ENCODE results near the gene HDAC5. TPM values are rescaled to one million over a fixed set of nuclear protein-coding genes. Genes with fewer than 3 reads are reported as not detected.

Gene HDAC5
- polyA plus RNA-seq, 3 donors, result 16.1 to 93.6 (median 24.7) TPM

DNA sequence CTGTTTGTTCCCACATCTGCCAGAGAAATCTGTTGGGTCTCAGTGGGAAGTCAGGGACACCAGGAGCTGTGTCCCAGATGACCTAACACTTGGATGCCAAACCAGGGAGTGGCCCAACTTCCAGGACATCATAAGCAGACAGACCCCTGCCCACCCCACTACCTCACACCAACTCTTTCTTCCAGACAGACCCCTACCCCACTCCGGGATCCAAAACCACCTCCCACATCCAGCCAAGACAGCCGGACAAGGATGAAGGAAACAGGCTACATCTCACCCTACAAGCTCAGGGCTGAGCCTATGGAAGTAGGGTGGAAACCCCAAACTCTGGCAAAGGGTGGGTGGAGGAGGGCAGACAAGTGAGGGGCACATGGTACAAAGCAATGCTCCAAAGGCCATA, 3.6 kb downstream of the HDAC5 start:
- Mint-ChIP-seq H3K9me3 (no peaks in the 10 kb centered on the region), H3K36me3 (peaks cover 48% of the 10 kb centered on the region in 2 donors), H3K27ac (no peak overlapping the region), H3K4me1 (peaks cover 29% of the 10 kb centered on the region), H3K27me3 (ENCODE audit: low read depth in 3 of 3) (peaks cover 0 to 1% (median 1%) of the 10 kb centered on the region in 3 donors), H3K4me3 (no peak overlapping the region)
- Histone ChIP-seq H2AFZ (ENCODE audit: insufficient read depth, low read depth, low read length, poor library complexity, severe bottlenecking) (no peak overlapping the region), H3K9ac (ENCODE audit: insufficient read depth, low read length, poor library complexity, severe bottlenecking) (no peak overlapping the region), H4K20me1 (ENCODE audit: insufficient read depth, low read length) (peaks cover 81% of the 10 kb centered on the region), H3K36me3 (replicated peaks in 1 of 2; ENCODE audit: control insufficient read depth in 1 of 2, insufficient read depth in 2 of 2, low read length in 2 of 2) (peaks cover 18 to 40% of the 10 kb centered on the region in 2 donors), H3K79me2 (ENCODE audit: insufficient read depth, low read length) (peaks cover 51% of the 10 kb centered on the region), H3K27me3 (ENCODE audit: control insufficient read depth in 2 of 2, insufficient read depth in 2 of 2, low read length in 2 of 2) (no peaks in the 10 kb centered on the region), H3K4me2 (replicated peaks; ENCODE audit: extremely low read depth, low read length, poor library complexity, severe bottlenecking) (no peak overlapping the region), H3K4me3 (replicated peaks in 1 of 3; ENCODE audit: low read depth in 2 of 3, low read length in 3 of 3) (no peak overlapping the region), H3K27ac (ENCODE audit: low read depth in 1 of 2, low read length in 2 of 2) (no peak overlapping the region), H3K9me3 (replicated peaks in 1 of 2; ENCODE audit: control insufficient read depth in 1 of 2, insufficient read depth in 1 of 2, low read length in 2 of 2) (no peaks in the 10 kb centered on the region), H3K4me1 (ENCODE audit: control insufficient read depth in 1 of 2, insufficient read depth in 2 of 2, low read length in 2 of 2) (peaks cover 21 to 26% of the 10 kb centered on the region in 2 donors)
- TF ChIP-seq, protein P1, sequence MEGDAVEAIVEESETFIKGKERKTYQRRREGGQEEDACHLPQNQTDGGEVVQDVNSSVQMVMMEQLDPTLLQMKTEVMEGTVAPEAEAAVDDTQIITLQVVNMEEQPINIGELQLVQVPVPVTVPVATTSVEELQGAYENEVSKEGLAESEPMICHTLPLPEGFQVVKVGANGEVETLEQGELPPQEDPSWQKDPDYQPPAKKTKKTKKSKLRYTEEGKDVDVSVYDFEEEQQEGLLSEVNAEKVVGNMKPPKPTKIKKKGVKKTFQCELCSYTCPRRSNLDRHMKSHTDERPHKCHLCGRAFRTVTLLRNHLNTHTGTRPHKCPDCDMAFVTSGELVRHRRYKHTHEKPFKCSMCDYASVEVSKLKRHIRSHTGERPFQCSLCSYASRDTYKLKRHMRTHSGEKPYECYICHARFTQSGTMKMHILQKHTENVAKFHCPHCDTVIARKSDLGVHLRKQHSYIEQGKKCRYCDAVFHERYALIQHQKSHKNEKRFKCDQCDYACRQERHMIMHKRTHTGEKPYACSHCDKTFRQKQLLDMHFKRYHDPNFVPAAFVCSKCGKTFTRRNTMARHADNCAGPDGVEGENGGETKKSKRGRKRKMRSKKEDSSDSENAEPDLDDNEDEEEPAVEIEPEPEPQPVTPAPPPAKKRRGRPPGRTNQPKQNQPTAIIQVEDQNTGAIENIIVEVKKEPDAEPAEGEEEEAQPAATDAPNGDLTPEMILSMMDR (IDR thresholded peaks at IDR 0.05), result no peak
- no CpG with 5 or more reads among the region's 2 CpGs for WGBS (ENCODE audit: insufficient coverage)
- intact Hi-C loops (cut with micrococcal nuclease), result loop anchor here in 1 of 2 donors (10.0 kb wide), 1 partner anchor 205 kb away; the partner anchor contains the start of gene SLC25A39
- DNase-seq, result no peak

DNA sequence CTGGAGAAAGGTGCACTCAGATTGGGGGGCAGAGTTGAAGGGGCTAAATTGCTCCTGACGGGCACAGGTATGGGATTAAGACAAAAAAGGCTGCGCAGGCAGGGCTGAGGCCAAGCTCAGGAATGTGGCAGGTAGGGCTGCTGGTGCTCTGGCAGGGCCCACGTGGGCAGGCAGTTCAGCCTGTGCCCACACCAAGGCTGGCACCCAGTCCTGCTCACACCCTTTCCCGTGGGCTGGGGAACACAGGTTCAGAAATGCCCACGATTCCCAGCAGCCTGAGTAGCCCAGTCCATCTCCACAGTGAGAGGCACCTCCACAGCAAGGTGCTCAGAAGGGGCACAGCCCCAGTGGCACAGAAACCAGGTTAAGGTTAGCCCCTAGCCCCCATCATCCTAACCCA, 4.4 kb downstream of the HDAC5 start:
- WGBS (ENCODE audit: insufficient coverage), result 78% methylated on average over 5 of the region's 5 CpGs
- Mint-ChIP-seq H3K4me1 (peaks cover 26% of the 10 kb centered on the region), H3K4me3 (no peak overlapping the region), H3K27me3 (ENCODE audit: low read depth in 3 of 3) (peaks cover 0 to 1% (median 1%) of the 10 kb centered on the region in 3 donors), H3K9me3 (no peaks in the 10 kb centered on the region), H3K36me3 (peaks cover 54 to 55% of the 10 kb centered on the region in 2 donors), H3K27ac (peak overlapping the region in 1 of 7 donors; percentile 21)
- Histone ChIP-seq H3K79me2 (ENCODE audit: insufficient read depth, low read length) (peaks cover 52% of the 10 kb centered on the region), H3K9ac (ENCODE audit: insufficient read depth, low read length, poor library complexity, severe bottlenecking) (no peak overlapping the region), H3K27ac (ENCODE audit: low read depth in 1 of 2, low read length in 2 of 2) (no peak overlapping the region), H3K4me2 (replicated peaks; ENCODE audit: extremely low read depth, low read length, poor library complexity, severe bottlenecking) (no peak overlapping the region), H3K36me3 (replicated peaks in 1 of 2; ENCODE audit: control insufficient read depth in 1 of 2, insufficient read depth in 2 of 2, low read length in 2 of 2) (peaks cover 24 to 48% of the 10 kb centered on the region in 2 donors), H3K4me1 (ENCODE audit: control insufficient read depth in 1 of 2, insufficient read depth in 2 of 2, low read length in 2 of 2) (peaks cover 18 to 25% of the 10 kb centered on the region in 2 donors), H3K9me3 (replicated peaks in 1 of 2; ENCODE audit: control insufficient read depth in 1 of 2, insufficient read depth in 1 of 2, low read length in 2 of 2) (no peaks in the 10 kb centered on the region), H3K27me3 (ENCODE audit: control insufficient read depth in 2 of 2, insufficient read depth in 2 of 2, low read length in 2 of 2) (no peaks in the 10 kb centered on the region), H4K20me1 (ENCODE audit: insufficient read depth, low read length) (peaks cover 88% of the 10 kb centered on the region), H2AFZ (ENCODE audit: insufficient read depth, low read depth, low read length, poor library complexity, severe bottlenecking) (no peak overlapping the region), H3K4me3 (replicated peaks in 1 of 3; ENCODE audit: low read depth in 2 of 3, low read length in 3 of 3) (no peak overlapping the region)
- intact Hi-C loops (cut with micrococcal nuclease), result no loop called here
- no peak for DNase-seq
- TF ChIP-seq, protein P1 (IDR thresholded peaks at IDR 0.05), result no peak

Data from CD14-positive monocyte (primary cell).